ENCODE data around the gene PRKRIP1. TPM values are rescaled to one million over a fixed set of nuclear protein-coding genes. Genes with fewer than 3 reads are reported as not detected.
"Not testable (repeated sequence)": the region's sequence is repeated elsewhere in the genome, so short reads cannot be mapped to it uniquely, and the experiment has no call there.

PRKRIP1 gene
- total RNA-seq, 1 donor from 2014 or later: 30.1 TPM

- Mint-ChIP-seq H3K27ac (ENCODE audit: unreplicated experiment) (no peak overlapping the region), H3K27me3 (ENCODE audit: unreplicated experiment) (no peaks in the 10 kb centered on the region), H3K4me3 (ENCODE audit: unreplicated experiment) (no peak overlapping the region), H3K4me1 (ENCODE audit: unreplicated experiment) (peaks cover 2% of the 10 kb centered on the region), H3K36me3 (ENCODE audit: unreplicated experiment) (peaks cover 11% of the 10 kb centered on the region), H3K9me3 (ENCODE audit: unreplicated experiment) (no peaks in the 10 kb centered on the region)
- no peak for DNase-seq (ENCODE audit: extremely low spot score, unreplicated experiment)
- TF ChIP-seq, protein P1, sequence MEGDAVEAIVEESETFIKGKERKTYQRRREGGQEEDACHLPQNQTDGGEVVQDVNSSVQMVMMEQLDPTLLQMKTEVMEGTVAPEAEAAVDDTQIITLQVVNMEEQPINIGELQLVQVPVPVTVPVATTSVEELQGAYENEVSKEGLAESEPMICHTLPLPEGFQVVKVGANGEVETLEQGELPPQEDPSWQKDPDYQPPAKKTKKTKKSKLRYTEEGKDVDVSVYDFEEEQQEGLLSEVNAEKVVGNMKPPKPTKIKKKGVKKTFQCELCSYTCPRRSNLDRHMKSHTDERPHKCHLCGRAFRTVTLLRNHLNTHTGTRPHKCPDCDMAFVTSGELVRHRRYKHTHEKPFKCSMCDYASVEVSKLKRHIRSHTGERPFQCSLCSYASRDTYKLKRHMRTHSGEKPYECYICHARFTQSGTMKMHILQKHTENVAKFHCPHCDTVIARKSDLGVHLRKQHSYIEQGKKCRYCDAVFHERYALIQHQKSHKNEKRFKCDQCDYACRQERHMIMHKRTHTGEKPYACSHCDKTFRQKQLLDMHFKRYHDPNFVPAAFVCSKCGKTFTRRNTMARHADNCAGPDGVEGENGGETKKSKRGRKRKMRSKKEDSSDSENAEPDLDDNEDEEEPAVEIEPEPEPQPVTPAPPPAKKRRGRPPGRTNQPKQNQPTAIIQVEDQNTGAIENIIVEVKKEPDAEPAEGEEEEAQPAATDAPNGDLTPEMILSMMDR (IDR thresholded peaks at IDR 0.05): no peak
Observed at GRCh38 chr7:102450242-102450641, 54.1 kb downstream of the PRKRIP1 start.

DNA sequence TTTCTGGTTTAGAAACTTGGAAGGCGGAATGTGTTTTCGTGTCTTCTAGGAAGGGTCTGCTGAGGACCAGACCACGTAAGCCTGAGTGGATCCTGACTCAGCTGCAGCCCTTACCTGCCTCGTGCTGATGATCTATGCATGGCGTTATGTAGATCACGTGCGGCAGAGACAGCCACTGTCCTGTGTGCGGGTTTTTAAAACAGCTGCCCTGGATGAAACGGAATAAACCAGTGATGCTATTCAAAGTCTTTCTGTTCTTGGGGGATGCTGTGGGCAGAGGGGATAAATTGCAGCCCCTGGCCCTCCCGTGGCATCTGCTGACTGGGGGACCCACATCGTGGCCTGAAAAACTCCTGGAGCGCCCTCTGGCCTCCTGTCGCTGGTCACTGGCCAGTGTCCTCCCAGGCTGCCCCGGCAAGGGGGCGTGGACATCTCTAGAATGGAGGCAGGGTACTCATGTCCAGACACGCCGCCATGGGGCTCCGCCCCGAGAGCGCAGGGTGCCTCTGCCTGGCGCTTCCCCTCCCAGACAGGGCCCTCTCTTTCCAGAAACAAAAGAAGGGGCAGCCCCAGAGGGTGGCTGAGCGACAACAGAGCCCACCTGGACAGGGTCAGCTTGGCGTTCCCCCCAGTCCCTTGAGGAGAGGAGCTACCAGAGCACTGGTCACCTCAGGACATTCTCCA, 55.4 kb downstream of the PRKRIP1 start:
- H3K27ac Mint-ChIP-seq (ENCODE audit: unreplicated experiment): no peak overlapping the region
- DNase-seq (ENCODE audit: extremely low spot score, unreplicated experiment): no peak
- TF ChIP-seq, protein P1 (IDR thresholded peaks at IDR 0.05): no peak

GRCh38 chr7:102452451-102452850, 56.3 kb downstream of the PRKRIP1 start:
- peaks cover 2% of the 10 kb centered on the region for H3K4me1 Mint-ChIP-seq (ENCODE audit: unreplicated experiment)
- no peaks in the 10 kb centered on the region for H3K9me3 Mint-ChIP-seq (ENCODE audit: unreplicated experiment)
- H3K36me3 Mint-ChIP-seq (ENCODE audit: unreplicated experiment): peaks cover 4% of the 10 kb centered on the region
- no peak for DNase-seq (ENCODE audit: extremely low spot score, unreplicated experiment)
- H3K27me3 Mint-ChIP-seq (ENCODE audit: unreplicated experiment): no peaks in the 10 kb centered on the region
- TF ChIP-seq, protein P1 (IDR thresholded peaks at IDR 0.05): no peak
- no peak overlapping the region for H3K27ac Mint-ChIP-seq (ENCODE audit: unreplicated experiment)
- no peak overlapping the region for H3K4me3 Mint-ChIP-seq (ENCODE audit: unreplicated experiment)

More for the DNA sequence above, 55.4 kb downstream of the PRKRIP1 start:
- H3K36me3 Mint-ChIP-seq (ENCODE audit: unreplicated experiment): peaks cover 10% of the 10 kb centered on the region
- H3K27me3 Mint-ChIP-seq (ENCODE audit: unreplicated experiment): no peaks in the 10 kb centered on the region
- peaks cover 2% of the 10 kb centered on the region for H3K4me1 Mint-ChIP-seq (ENCODE audit: unreplicated experiment)
- H3K4me3 Mint-ChIP-seq (ENCODE audit: unreplicated experiment): no peak overlapping the region
- H3K9me3 Mint-ChIP-seq (ENCODE audit: unreplicated experiment): no peaks in the 10 kb centered on the region

- no peak for DNase-seq (ENCODE audit: extremely low spot score, unreplicated experiment)
- H3K4me1 Mint-ChIP-seq (ENCODE audit: unreplicated experiment): peaks cover 2% of the 10 kb centered on the region
- no peak overlapping the region for H3K4me3 Mint-ChIP-seq (ENCODE audit: unreplicated experiment)
- TF ChIP-seq, protein P1 (IDR thresholded peaks at IDR 0.05): no peak
- H3K27ac Mint-ChIP-seq (ENCODE audit: unreplicated experiment): no peak overlapping the region
- H3K27me3 Mint-ChIP-seq (ENCODE audit: unreplicated experiment): no peaks in the 10 kb centered on the region
- no peaks in the 10 kb centered on the region for H3K9me3 Mint-ChIP-seq (ENCODE audit: unreplicated experiment)
- H3K36me3 Mint-ChIP-seq (ENCODE audit: unreplicated experiment): peaks cover 6% of the 10 kb centered on the region
Observed at GRCh38 chr7:102453319-102453718, 57.2 kb downstream of the PRKRIP1 start.

DNA sequence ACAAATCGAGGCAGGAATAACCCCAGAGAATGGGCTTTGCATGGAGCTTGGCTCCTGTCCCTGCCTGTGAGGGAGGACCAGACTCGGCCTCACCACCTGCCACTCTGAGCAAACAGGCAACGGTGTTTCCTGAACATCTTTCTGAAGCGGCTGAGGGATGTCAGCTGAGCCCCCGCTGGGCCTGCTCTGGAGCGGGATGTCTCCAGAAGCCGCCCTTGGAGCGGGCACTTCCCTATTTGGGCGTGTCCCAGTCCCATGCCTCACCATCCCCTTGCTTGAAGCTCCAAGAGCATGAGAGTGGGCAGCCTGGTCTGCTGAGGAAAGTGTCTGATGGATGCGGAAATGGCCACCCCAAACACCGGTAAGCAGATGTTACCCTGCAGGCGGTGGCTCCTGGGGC, 58.3 kb downstream of the PRKRIP1 start:
- H3K4me1 Mint-ChIP-seq (ENCODE audit: unreplicated experiment): no peaks in the 10 kb centered on the region

DNA sequence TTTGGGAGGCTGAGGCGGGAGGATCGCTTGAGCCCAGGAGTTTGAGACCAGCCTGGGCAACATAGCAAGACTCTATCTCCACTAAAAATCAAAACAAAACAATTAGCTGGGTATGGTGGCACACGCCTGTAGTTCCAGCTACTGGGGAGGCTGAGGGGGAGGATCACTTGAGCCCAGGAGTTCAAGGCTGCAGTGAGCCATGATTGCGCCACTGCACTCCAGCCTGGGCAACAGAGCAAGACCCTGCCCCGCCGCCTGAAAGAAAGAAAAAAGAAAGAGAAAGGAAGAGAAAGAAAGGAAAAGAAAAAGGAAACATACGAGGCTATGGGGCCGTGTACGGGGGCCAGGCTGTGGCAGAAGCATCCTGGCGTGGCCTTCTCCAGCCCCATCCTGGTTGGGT, 58.8 kb downstream of the PRKRIP1 start:
- not testable (repeated sequence) for H3K4me3 Mint-ChIP-seq (ENCODE audit: unreplicated experiment); H3K4me1 Mint-ChIP-seq (ENCODE audit: unreplicated experiment); DNase-seq (ENCODE audit: extremely low spot score, unreplicated experiment); H3K27ac Mint-ChIP-seq (ENCODE audit: unreplicated experiment); H3K27me3 Mint-ChIP-seq (ENCODE audit: unreplicated experiment); H3K9me3 Mint-ChIP-seq (ENCODE audit: unreplicated experiment); H3K36me3 Mint-ChIP-seq (ENCODE audit: unreplicated experiment)

More for the DNA sequence above, 58.3 kb downstream of the PRKRIP1 start:
- Mint-ChIP-seq H3K4me3 (ENCODE audit: unreplicated experiment) (no peak overlapping the region), H3K27ac (ENCODE audit: unreplicated experiment) (no peak overlapping the region), H3K36me3 (ENCODE audit: unreplicated experiment) (peaks cover 2% of the 10 kb centered on the region), H3K9me3 (ENCODE audit: unreplicated experiment) (no peaks in the 10 kb centered on the region), H3K27me3 (ENCODE audit: unreplicated experiment) (no peaks in the 10 kb centered on the region)
- DNase-seq (ENCODE audit: extremely low spot score, unreplicated experiment): no peak
- TF ChIP-seq, protein P1 (IDR thresholded peaks at IDR 0.05): no peak

Measured in osteocyte (in vitro differentiated cells).